Activated gamma-delta T cell treated with anti-CD3 and anti-CD28 coated beads, Interleukin-2, amount 50 U/mL, for 16 hours (primary cell): ENCODE data around the gene MSGN1.

Experiments used
- DNase-seq: peaks from one replicate; pipeline ENCODE4 v3.0.0-alpha.2; 2020; ENCODE audit warnings: low read depth

Gene MSGN1, protein sequence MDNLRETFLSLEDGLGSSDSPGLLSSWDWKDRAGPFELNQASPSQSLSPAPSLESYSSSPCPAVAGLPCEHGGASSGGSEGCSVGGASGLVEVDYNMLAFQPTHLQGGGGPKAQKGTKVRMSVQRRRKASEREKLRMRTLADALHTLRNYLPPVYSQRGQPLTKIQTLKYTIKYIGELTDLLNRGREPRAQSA

DNA sequence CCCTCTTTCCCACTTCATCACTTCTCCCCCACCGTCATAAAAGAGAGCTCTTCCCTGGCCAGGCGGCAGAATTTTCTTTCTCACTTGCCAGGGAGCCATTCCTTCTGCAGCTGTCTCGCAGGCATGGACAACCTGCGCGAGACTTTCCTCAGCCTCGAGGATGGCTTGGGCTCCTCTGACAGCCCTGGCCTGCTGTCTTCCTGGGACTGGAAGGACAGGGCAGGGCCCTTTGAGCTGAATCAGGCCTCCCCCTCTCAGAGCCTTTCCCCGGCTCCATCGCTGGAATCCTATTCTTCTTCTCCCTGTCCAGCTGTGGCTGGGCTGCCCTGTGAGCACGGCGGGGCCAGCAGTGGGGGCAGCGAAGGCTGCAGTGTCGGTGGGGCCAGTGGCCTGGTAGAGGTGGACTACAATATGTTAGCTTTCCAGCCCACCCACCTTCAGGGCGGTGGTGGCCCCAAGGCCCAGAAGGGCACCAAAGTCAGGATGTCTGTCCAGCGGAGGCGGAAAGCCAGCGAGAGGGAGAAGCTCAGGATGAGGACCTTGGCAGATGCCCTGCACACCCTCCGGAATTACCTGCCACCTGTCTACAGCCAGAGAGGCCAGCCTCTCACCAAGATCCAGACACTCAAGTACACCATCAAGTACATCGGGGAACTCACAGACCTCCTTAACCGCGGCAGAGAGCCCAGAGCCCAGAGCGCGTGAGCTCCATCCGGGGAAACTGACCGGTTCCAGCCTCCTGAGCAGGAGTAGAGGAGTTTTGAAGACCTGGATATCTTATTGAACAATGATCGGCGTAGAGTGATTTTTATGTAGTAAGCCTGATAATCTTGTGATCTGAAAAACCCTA lies at the start of gene MSGN1:
Gene MSGN1, plus strand, starts transcription at position 65 of the 850 bp plus-strand sequence. Its CDS starts 59 bp downstream, at position 124.
- DNase-seq: no peak

DNA sequence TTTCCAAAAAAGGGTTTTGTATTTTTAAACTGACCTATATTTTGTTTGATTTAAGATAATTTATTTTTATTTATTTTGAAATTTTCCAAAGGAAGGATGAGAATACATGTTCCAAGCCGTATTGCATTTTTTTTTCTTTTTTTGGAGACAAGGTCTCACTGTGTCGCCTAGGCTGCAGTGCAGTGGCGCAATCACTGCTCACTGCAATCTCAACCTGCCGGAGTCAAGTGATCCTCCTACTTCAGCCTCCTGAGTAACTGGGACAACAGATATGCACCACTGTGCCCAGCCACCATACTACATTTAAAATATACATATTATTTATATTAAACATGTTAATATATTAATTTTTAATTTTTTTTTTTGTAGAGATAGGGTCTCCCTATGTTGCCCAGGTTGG lies 47.4 kb upstream of the MSGN1 start:
- DNase-seq: no peak

DNA sequence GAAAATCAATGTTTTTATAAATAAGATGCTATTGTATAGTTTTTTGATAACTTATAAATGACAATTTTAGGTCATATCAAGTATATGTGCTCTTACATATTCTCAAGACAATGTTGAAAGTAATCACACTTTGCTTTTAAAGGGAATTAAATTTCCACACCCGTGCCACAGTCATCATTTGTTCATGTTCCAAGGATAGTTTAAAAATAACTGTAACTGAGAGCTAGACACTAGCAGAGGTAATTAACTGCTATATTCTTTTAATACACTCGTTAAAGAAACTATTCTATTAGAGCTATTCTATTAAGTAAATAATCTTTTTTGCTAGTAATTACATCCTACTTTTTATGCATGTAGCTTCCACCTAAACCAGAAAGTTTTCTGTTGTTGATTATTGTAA lies 44.3 kb upstream of the MSGN1 start:
- no peak for DNase-seq

DNA sequence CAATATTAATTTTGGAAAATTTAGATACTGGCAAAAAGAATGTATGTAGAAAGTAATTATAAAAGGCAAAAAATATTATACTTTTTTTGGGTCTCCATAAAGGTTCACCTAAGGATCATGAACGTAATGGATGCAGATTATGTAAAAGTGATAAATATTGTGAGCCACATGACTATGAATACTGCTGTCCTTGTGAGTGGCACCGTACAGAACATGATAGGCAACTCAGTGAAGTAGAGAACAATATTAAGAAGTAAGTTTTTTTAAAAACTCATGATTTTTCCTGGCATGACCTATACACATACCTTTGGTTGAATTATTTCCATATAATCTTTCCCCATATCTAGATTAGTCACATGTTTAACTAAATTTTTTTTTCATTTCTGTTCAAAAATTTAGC lies 43.7 kb upstream of the MSGN1 start:
- DNase-seq: no peak

DNA sequence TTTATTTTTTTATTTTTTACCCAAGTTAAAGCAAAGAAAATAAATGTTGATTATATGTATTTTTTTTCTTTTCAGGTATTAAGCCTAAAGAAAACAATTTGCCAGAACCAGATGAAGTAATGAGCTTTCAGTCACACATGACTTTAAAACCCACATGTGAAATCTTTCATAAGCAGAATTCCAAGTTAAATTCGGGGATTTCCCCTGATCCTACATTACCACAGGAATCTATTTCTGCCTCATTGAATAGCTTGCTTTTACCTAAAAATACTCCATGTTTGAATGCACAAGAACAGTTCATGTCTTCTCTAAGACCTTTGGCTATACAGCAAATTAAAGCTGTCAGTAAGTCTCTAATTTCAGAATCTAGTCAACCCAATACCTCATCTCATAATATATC lies 35.7 kb upstream of the MSGN1 start:
- no peak for DNase-seq

DNA sequence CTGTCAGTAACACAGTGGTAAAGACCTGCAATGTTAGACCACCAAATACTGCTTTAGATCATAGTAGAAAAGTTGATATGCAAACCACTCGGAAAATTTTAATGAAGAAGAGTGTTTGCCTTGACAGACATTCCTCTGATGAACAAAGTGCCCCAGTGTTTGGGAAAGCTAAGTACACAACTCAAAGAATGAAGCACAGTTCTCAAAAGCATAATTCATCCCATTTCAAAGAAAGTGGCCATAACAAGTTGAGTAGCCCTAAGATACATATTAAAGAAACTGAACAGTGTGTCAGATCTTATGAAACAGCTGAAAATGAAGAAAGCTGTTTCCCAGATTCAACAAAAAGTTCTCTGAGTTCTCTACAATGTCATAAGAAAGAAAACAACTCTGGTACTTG lies 34.8 kb upstream of the MSGN1 start:
- DNase-seq: no peak

DNA sequence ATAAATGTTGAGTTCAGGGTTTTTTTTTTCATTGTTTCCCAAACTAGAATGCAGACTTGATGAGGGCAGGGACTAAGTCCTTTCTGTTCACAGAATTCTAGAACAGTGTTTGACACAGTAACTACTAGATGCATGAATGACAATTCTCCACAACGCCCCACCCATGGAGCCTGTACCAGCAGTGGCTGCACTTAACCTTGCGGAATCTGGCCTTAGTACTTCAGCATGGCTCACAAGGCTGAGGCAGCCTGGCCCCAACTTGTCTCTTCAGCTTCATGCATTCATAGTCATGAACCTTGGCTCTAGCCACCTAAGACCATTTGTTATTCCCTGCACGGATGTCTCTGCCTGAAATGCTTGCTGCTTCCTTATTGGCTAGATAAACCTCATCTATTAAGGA lies 29.5 kb upstream of the MSGN1 start:
- no peak for DNase-seq

DNA sequence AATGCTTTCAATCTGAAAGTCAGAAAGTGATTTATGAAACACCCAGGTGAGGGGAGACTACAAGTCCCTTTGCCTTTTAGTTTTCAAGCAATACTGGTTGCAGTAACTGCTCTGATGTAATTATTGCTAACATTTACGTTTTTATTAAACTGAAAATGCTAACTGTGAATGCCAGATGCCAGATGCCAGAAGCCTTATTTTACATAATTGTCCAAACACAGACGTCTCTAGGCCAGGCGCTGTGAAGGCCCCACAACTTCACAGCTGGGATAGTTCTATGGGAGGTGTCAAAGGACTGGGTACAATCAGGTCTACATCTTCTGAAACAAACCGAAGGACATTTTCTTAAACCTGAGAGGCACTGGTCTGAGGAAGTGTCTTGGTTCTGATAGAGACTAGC lies 27.5 kb upstream of the MSGN1 start:
- no peak for DNase-seq

DNA sequence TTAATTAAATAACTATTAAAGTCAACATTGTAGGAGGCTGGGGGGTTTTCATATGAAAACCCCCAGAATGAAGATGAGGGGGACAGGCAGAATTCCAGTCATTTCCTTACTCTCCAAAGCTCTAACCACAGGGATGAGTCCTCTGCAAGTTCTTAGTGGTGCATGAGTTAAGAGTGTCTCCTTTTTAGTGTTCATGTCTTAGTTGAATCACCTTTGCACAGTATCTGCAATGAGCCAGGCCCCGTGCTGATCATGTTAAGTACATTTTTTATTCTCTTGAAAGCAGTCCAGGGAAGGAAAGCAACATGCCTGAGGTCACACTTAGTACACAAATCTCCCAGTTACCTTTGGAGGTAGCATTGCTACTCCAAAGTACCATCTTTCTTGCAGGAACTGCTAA lies 25.7 kb upstream of the MSGN1 start:
- no peak for DNase-seq

DNA sequence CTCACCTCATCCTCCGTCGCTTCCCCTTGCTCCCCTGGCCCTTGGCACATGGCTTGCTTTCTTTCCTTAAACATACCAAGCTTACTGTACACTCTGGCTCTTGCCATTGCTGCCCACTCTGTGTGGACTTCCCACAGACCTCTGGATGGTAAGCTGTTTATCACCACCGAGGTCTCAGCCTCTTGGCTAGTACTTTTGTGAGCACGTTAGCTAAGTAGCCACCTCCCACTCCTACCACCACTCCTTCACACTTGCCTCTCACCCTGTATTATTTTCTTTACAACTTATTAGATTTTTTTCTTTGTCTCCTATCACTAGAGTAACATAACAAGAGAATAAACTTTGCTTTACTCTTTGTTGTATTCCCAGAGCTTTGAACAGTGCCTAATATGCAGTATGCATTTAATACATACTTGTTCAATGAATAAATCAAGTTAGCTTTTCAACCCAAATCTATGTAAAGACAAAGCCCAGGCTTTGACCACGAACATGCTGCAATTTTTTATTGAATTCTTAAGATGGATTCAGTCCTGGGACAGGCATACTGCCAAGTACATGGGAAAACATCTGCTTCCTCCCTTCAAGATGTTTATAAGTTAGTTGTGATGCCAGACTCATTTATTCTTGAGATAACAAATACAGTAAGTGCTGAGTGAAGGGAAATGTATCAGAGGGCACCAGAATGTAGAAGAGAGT lies 25.0 kb upstream of the MSGN1 start:
- DNase-seq: no peak

DNA sequence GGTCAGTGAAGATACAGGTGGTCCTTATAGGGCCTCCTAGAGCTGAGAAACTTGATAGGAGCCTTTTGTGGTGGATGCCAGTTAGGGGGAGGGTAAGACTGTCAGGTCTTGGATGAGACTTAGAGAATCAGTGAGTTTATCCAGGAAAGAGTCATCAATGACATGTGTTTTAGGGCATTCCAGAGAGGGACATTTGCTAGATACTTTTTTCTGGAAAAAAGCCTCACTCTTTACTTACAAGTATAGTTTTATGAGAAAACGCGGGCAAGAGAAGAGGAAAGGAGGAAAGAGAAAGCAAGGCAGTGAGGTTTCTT lies 24.5 kb upstream of the MSGN1 start:
- no peak for DNase-seq

DNA sequence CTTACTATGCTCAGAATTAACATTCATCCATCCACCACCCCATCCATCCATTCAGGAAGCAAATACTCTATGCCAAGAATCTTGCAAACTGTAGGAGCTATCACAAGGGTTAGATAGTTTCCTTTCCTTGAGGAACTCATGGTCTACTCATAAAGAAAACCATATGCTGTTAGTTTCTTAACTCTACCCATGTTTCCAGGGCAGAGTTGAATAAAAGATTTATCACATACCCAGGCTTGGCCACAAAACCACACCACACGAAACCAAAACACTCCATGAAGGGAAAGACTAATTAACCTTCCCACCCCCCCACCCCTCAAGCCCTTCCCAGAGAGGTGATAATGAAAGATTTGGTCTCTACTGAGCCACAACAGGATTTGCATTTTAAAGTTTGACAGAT lies 23.7 kb upstream of the MSGN1 start:
- DNase-seq: no peak

DNA sequence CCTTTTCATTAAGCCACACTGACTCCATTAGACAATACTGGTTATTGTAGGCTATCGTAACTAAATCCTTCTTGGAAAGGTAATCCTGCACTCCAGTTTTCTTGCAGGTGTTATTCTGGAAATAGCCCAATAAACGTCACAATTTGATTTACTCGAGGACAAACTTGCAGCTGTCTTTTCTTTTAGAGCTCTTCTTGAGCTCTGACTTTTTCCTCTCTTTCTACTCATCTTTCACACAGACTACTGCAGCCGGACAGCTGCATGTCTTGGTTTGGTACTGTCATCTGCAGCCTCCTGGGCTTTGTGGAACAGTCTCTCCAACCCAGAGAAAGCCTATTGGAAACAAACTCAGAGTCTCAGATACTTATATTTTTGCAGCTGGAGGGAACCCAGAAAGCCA lies 23.0 kb upstream of the MSGN1 start:
- no peak for DNase-seq

DNA sequence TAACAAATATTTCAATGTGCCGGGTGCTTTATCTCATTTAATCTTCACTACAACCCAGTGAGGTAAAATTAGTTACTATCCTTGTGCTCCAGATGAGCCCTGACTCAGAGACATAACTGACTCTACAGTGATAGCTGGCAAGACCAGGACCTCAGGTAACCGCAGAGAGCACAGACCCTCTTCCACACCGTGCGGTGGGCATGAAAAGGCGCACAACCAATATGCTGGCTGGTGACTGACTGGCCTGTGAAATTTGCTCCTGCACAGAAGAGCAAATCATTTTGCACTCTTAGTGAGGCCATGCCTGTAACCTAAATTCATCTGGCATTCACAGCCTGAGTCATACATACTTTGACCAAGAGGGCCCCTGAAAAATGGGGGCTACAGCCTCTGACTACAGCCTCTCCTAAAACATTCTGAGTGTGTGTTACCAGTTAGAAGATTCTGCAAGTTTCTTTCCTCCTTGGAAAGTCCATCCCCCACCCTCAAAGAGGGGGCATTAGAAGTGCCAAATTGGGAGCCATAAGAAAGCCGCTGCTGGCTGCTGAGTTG lies 22.4 kb upstream of the MSGN1 start:
- no peak for DNase-seq

DNA sequence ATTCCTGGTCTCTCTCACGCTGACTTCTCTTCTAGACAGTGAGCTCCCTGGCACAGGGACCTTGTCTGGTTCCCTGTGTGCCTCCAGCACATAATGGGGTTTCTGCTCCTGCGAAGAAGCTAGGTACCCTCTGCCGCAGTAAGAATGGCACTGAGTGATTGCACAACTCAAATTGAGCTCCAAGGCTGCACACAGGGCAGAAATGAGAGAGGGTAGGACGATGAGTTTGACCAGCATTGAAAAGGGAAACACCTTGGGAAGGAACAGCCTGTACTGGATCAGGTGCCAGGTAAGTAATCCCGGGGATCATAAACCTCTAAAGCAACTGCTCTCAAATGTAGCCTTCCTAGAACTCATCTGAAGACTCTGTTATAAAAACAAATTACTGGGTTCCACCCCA lies 21.0 kb upstream of the MSGN1 start:
- no peak for DNase-seq

DNA sequence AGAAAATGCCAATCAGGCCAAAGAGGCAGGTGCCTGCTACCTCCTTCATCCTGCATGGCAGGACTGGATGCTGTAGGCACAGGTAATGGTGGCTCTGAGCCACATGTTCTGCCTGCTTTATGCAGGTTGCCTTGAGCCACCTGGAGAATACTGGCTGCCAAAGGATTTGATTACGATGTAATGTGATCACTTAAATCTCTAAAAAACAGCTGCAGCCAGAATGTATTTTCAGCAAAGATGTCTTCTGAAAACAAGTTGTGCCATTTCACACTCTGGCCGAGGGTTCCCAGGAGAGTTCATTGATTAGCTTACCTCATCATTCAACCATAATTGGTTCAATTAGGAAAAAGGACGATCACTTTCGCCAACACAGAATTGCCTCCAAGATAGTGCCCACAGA lies 17.9 kb upstream of the MSGN1 start:
- DNase-seq: no peak

DNA sequence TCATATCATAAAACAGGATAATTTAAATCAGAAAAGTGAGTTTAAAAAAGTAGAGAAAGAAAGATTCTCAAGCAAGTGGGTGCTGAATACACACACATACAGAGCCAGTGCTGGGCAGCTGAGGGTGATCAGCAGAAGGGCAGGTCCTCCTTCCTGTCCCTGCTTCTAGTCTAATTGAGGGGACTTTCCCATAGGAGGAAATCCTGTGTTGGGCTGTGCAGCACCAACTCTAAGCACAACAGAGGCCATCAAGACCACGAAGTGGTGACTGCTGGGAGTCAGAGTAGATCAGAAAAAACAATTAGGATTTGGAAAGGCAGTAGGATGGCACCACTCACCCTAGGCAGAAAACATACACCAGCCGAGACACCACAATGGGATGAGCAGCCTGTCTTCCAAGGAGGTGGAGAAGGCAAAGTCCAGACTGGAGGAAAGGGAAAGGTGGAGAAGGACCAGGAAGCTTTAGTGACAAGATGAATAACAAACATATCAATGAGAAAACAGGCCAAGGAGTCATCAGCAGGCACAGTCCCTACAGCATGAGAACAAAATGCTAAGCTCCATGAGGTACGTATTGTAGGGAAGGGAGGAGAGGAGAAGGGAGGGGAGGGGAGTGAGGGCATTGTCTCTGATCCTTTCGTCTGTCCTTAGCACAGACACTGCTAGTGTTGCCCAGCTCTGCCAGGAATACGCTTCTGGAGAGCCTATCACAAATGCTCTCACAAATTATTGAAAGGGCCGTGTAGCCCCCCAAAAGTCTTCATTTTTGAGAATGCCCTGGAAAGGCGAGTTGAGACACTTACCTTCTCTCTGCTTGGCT lies 16.7 kb upstream of the MSGN1 start:
- no peak for DNase-seq

DNA sequence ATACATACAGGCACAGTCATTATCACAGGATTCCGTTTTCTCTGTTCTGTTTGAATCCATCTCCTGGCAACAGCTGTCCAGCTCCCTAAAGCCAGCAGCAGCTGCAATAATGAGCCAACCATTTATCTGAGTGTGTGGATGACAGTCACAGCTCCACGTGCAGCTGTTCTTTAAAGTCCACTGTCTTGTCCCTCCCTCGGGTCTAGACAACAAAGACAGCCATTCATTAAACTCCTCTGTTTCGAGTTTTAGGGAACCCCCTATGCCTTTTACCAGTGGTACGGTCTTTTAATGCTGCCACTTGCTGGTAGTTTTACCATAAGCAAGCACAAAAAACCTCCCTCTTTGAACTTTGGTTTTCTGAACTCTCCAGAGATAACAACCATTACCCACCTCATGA lies 16.0 kb upstream of the MSGN1 start:
- DNase-seq: no peak

DNA sequence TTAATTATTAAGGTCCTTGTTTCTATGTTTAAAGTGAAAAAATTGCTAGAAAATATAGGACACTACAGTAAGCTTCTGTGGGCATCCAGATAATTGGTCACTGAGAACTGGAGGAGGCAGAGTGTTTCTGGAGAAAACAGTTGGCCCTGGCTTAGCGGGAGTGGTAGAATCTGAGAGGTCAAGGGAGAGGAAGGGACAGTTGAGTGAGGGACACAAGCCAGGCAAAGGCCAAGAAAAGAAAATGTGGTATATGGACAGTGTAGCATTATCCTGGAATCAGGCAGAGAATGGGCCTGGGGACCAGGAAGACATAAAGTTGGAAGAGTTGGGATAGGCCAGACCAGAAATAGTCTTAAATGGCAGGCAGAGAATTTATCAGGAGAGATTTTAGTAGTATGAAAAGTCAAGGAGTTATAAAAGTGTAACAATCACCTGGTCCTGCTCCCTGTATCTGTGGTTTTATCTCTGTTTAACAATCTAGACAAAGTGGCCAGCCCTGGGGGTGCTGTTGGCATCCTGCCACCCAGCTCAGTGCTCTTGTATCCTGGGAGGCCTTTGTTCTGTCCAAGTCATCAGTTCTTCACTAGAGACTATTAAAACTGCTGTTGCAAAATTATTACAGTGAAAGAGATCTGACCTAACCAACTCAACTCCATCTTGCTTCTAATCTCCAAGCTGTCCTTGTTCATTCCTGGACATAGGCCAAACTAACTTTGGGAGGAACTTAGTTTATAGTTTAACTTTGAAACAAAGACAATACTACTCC lies 15.4 kb upstream of the MSGN1 start:
- DNase-seq: no peak

DNA sequence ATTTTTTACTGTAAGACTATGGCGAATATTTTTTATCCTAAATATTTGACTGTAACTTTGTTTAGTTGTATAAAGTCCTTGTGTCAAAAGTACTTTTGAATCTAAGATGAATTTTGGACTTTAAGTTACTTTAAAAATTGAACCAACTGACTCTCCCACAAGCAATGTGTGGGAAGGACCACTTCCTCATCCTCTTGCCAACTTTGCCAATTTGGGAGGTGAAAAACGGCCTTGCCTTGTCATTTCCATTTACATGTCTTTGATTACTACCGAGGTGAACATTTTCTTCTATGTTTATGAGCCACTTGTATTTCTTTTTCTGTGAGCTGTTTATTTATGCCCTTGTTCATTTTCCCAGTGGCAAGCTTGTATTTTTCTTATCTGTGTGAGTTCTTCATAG lies 12.8 kb upstream of the MSGN1 start:
- no peak for DNase-seq

DNA sequence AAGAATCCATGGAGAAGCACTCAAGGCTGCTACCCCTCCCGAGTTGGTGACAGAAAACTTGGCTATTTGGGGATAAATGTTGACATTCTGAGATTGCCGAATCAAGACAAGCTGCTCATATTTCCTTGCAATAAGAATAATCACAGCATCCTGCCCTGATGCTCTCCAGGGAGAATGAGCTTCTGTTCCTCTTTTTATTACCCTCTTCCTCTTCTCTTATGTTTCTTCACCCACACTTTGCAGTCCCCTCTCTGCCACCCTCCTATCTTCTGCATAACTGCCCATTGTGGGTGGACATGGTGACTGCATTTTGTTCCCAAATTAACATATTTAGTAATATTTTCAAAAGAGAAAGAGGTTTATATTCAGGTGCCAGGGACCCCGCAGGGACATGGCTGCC lies 11.9 kb upstream of the MSGN1 start:
- DNase-seq: no peak

DNA sequence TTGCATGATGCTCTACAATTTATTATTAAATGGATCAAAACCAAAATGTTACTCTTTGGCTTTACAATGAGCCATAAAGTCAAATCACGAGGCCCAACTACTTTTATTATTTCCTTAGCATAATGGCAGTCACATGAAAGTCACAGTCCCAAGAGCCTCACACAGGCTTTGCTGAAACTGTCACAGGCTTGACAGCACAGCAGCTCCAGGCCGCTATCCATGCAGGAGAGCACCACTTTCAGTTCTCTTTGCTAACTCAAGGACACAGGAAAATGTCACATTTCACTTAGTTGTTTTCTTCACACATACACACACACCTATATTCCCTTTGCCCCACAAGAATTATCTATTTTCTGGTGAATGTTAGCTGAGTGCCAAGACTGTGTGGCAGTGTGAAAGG lies 11.1 kb upstream of the MSGN1 start:
- DNase-seq: no peak
